ENCODE results near the gene ARHGEF6.

DNA sequence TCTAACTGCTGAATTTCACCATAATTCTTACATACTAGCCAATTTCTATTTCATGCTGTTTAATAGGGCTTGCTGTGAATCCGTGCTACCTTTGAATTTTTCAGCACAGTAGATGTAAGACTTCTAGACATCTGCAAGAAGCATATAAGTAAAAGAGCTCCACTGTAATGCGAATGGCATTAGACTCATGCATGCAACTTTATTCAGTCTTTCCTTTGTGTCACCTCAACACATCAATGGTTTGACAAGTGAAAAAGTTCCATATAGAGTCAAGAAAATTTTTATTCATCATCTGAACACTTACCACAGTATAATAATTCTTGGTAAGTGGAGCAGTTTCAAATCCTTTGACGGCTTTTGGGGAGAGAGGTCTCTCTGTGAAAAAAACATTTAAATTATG, 48.9 kb downstream of the ARHGEF6 start:
- TF ChIP-seq, protein P1, sequence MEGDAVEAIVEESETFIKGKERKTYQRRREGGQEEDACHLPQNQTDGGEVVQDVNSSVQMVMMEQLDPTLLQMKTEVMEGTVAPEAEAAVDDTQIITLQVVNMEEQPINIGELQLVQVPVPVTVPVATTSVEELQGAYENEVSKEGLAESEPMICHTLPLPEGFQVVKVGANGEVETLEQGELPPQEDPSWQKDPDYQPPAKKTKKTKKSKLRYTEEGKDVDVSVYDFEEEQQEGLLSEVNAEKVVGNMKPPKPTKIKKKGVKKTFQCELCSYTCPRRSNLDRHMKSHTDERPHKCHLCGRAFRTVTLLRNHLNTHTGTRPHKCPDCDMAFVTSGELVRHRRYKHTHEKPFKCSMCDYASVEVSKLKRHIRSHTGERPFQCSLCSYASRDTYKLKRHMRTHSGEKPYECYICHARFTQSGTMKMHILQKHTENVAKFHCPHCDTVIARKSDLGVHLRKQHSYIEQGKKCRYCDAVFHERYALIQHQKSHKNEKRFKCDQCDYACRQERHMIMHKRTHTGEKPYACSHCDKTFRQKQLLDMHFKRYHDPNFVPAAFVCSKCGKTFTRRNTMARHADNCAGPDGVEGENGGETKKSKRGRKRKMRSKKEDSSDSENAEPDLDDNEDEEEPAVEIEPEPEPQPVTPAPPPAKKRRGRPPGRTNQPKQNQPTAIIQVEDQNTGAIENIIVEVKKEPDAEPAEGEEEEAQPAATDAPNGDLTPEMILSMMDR (IDR thresholded peaks at IDR 0.05): no peak
- no peak for TF ChIP-seq POLR2A (IDR thresholded peaks at IDR 0.05)

All from vagina (tissue), 2 donors.